HFFc6 (cell line): ENCODE results near the gene DCT. TPM values are rescaled to one million over a fixed set of nuclear protein-coding genes. Genes with fewer than 3 reads are reported as not detected.

Experiments
- DNase-seq: peaks from one replicate; pipeline ENCODE4 v3.0.0-alpha.2; 2018
- H3K27ac Mint-ChIP-seq: 2 replicates; pipeline ENCODE4 v1.8.0; 2020; ENCODE audit warnings: mild to moderate bottlenecking, mixed read lengths
- H3K27me3 Mint-ChIP-seq: 2 replicates; pipeline ENCODE4 v1.8.0; 2021; ENCODE audit warnings: mild to moderate bottlenecking, moderate library complexity, mixed read lengths; ENCODE audit not compliant: insufficient read depth
- H3K36me3 Mint-ChIP-seq: 2 replicates; pipeline ENCODE4 v1.8.0; 2021; ENCODE audit warnings: low read depth, mixed read lengths
- H3K4me1 Mint-ChIP-seq: 2 replicates; pipeline ENCODE4 v1.8.0; 2020; ENCODE audit warnings: low read depth, mixed read lengths
- H3K4me3 Mint-ChIP-seq: 2 replicates; pipeline ENCODE4 v1.8.0; 2020; ENCODE audit warnings: mild to moderate bottlenecking, moderate library complexity, mixed read lengths
- H3K9me3 Mint-ChIP-seq: 2 replicates; pipeline ENCODE4 v1.8.0; 2020; ENCODE audit warnings: mild to moderate bottlenecking, mixed read lengths
- CTCF ChIP-seq: fragments of 200-600 bp; sonication (generic); IDR thresholded peaks from 2 replicates; pipeline ENCODE4 v1.5.0; 2021; ENCODE audit warnings: antibody characterized with exemption, mild to moderate bottlenecking
- total RNA-seq, 6 experiments: library from RNA; stranded (reverse); fragmentation: NEBNext Ultra II Directional; extraction: Animal tissue kit (Norgen Biotek cat#: 25700); gene quantifications; 2 replicates in 1 of 6; 3 replicates in 5 of 6; pipeline ENCODE4 v1.2.3, GENCODE V29; 2021

The DCT gene
- total RNA-seq, 6 experiments from 2014 or later, result not detected

- no peaks in the 10 kb centered on the region for H3K36me3 Mint-ChIP-seq
- no peak overlapping the region for H3K4me3 Mint-ChIP-seq
- peaks cover 8% of the 10 kb centered on the region for H3K27me3 Mint-ChIP-seq
- no peak overlapping the region for H3K27ac Mint-ChIP-seq
- no peak for DNase-seq
- TF ChIP-seq CTCF, result no peak
- H3K4me1 Mint-ChIP-seq, result peaks cover 10% of the 10 kb centered on the region
- H3K9me3 Mint-ChIP-seq, result no peaks in the 10 kb centered on the region
Measured at GRCh38 chr13:94478913-94479312, 569 bp downstream of the DCT start.

- Mint-ChIP-seq H3K4me1 (no peaks in the 10 kb centered on the region), H3K9me3 (no peaks in the 10 kb centered on the region), H3K27ac (no peak overlapping the region), H3K36me3 (no peaks in the 10 kb centered on the region), H3K27me3 (peaks cover 10% of the 10 kb centered on the region), H3K4me3 (no peak overlapping the region)
- DNase-seq, result no peak
- TF ChIP-seq CTCF, result no peak
Measured at GRCh38 chr13:94470126-94470525, 9.4 kb downstream of the DCT start.

- no peak for TF ChIP-seq CTCF
- DNase-seq, result no peak
- Mint-ChIP-seq H3K27me3 (peaks cover 13% of the 10 kb centered on the region), H3K4me1 (no peaks in the 10 kb centered on the region), H3K36me3 (no peaks in the 10 kb centered on the region), H3K27ac (no peak overlapping the region), H3K9me3 (no peaks in the 10 kb centered on the region), H3K4me3 (no peak overlapping the region)
Measured at GRCh38 chr13:94464771-94465170, 14.7 kb downstream of the DCT start.

DNA sequence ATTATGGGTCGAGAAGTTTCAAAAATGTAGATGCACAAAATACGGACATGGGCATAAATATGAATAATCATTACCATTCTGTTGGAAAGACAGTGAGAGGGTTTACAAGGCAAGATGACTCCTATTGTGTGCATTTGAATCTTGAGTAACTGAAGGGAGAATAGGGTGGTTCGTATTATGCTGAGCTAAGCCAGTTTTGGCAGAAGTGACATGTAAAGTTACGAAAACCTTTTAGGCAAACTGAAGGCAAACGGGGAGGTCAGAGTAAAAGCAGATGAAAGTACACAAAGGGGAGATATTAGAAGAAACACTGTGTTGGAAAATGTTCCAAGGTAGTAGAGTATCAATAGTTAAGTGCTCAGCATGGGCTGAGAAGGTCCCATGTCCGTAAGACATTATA lies 16.8 kb downstream of the DCT start:
- H3K27ac Mint-ChIP-seq, result no peak overlapping the region

GRCh38 chr13:94459116-94459515 lies 20.4 kb downstream of the DCT start:
- Mint-ChIP-seq H3K9me3 (no peaks in the 10 kb centered on the region), H3K27me3 (peaks cover 3% of the 10 kb centered on the region), H3K36me3 (no peaks in the 10 kb centered on the region), H3K27ac (no peak overlapping the region), H3K4me1 (no peaks in the 10 kb centered on the region), H3K4me3 (no peak overlapping the region)
- no peak for DNase-seq
- TF ChIP-seq CTCF, result no peak

More for the DNA sequence above, 16.8 kb downstream of the DCT start:
- Mint-ChIP-seq H3K9me3 (no peaks in the 10 kb centered on the region), H3K36me3 (no peaks in the 10 kb centered on the region), H3K4me1 (no peaks in the 10 kb centered on the region), H3K4me3 (no peak overlapping the region), H3K27me3 (peaks cover 7% of the 10 kb centered on the region)
- no peak for DNase-seq
- no peak for TF ChIP-seq CTCF

DNA sequence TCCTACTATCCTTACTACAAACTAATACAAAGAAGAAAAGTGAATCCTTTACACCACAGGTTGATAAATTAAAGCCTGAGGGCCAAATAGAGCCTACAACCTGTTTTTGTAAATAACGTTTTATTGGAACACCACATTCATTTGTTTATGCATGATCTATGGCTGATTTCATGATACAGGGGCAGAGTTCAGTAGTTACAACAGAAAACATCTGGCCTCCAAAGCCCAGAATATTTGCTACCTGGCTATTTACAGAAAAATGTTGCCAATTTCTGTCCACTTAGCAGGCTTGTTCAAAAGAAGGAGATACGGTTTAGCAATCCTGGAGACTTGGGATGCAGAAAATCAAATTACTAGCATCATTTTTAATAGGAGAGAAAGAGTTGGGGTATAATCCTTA lies 24.1 kb downstream of the DCT start:
- no peak for DNase-seq
- TF ChIP-seq CTCF, result no peak
- Mint-ChIP-seq H3K4me1 (no peaks in the 10 kb centered on the region), H3K27ac (no peak overlapping the region), H3K27me3 (no peaks in the 10 kb centered on the region; the same call in 1 of the 2 replicates), H3K9me3 (no peaks in the 10 kb centered on the region), H3K36me3 (no peaks in the 10 kb centered on the region), H3K4me3 (no peak overlapping the region)
